GM18520 (cell line): ENCODE results near the gene ZNF138.
"Not testable (repeated sequence)": the region's sequence is repeated elsewhere in the genome, so short reads cannot be mapped to it uniquely, and the experiment has no call there.

Experiments used
- ATAC-seq: cut with Tn5 transposase; IDR thresholded peaks from one replicate; pipeline ENCODE4 v1.9.1; 2021; ENCODE audit not compliant: unreplicated experiment

Gene ZNF138

GRCh38 chr7:64794171-64794844 is at the start of gene ZNF138:
Gene ZNF138 (plus strand): TSS chr7:64794428. CDS start chr7:64794569, 141 bp downstream.
- peak; percentile 100 for ATAC-seq

- ATAC-seq: no peak
These were observed 49.5 kb upstream of the ZNF138 start for GRCh38 chr7:64744680-64745079.

- ATAC-seq: no peak
These were observed 46.4 kb upstream of the ZNF138 start for GRCh38 chr7:64747802-64748201.

DNA sequence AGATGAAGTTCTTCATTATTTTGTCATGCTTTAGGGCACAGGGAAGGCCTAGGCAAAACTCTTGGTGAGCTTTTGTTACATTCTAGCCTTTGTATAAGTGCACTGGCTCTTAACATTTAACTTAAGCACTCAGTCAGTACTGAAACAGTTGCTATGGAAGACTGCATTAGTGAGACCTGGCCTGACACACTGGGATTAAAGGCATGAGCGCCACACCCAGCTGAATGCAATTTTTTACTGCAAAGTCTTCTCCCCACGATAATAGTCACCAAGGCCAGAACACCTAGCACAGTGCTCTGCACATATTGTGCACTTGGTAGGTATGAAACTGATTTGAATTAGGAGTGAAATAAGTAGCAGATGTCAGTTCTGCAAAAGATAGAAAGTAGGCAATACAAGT is 41.2 kb upstream of the ZNF138 start:
- ATAC-seq: no peak

DNA sequence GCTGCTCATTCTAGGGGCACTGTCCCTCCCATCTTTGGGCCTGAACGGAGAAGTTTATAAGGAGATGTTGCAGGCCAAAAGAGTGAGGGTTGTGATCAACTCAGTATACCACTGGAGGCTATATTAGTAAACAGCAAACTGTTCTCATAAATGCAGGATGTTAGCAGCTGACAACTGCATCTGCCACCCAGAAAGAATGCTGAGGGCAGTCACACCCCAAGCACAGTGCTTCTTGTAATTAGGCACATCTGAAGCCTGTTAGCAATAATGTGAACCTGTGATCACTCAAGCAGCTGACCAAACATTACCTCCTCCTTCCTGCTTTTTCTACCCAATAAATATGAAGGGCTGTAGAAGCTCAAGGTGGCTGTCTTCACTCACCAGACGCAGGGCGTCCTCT is 38.4 kb upstream of the ZNF138 start:
- ATAC-seq: no peak

DNA sequence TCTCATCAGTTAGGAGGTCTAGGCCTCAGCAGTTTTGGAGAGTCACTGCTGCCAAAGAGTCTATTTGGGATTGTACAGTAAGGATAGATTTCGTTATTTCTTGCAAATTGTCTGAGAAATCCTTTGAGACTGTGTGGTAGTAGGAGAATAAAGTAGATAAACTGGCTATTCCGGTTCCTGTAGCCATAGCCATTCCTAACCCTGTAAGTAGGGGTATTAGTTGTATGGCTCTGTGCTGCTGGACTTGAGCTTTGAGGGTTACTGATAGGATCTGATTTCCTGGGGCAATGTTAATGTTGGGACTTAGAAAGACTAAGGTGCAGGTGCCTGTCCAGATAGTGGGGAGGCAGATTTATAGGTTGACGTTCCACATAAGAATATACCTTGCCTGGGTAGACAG is 36.1 kb upstream of the ZNF138 start:
- ATAC-seq: no peak

GRCh38 chr7:64768824-64769223 is 25.4 kb upstream of the ZNF138 start:
- ATAC-seq: no peak

- no peak for ATAC-seq
These were observed 19.9 kb upstream of the ZNF138 start for GRCh38 chr7:64774204-64774842.

DNA sequence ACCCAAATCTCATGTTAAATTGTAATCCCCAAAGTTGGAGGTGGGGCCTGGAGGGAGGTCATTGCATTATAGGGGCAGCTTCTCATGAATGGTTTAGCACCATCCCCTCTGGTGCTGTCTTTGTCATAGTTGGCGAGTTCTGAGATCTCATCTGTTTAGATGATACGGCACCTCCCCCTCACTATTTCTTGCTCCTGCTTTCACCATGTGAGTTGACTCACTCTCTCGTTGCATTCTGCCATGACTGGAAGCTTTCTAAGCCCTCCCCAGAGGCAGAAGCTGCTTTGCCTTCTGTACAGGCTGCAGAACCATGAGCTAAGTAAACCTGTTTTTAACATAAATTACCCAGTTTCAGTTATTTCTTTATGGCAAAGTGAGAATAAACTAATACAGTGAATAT is 18.9 kb upstream of the ZNF138 start:
- no peak for ATAC-seq

DNA sequence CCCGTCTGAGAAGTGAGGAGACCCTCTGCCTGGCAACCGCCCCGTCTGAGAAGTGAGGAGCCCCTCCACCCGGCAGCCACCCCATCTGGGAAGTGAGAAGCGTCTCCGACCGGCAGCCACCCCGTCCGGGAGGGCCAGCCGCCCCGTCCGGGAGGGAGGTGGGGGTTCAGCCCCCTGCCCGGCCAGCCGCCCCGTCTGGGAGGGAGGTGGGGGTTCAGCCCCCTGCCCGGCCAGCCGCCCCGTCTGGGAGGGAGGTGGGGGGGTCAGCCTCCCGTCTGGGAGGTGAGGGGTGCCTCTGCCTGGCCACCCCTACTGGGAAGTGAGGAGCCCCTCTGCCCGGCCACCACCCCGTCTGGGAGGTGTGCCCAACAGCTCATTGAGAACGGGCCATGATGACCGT is 9.4 kb upstream of the ZNF138 start:
- ATAC-seq: not testable (repeated sequence)

DNA sequence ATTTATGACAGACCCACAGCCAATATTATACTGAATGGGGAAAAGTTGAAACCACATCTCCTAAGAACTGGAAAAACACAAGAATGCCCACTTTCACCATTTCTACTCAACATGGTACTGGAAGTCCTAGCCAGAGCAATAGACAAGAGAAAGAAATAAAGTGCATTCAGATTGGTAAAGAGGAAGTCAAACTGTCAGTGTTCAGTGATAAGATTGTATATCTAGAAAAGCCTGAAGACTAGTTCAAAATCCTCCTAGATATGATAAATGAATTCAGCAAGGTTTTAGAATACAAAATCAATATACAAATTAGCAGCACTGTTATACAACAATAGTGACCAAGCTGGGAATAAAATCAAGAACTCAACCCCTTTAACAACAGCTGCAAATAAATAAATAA is 6.9 kb upstream of the ZNF138 start:
- ATAC-seq: no peak

DNA sequence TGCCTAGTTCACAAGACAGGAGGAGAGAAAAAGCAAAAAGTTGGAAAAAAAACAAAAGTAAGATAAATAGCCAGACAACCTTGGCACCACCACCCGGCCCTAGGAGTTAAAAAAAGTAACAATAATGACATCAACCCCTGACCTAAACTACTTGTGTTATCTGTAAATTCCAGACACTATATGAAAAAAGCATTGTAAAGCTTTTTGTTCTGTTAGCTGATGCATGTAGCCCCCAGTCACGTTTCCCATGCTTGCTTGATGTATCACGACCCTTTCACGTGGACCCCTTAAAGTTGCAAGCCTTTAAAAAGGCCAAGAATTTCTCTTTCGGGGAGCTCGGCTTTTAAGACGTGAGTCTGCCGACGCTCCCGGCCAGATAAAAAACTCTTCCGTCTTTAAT is 5.0 kb upstream of the ZNF138 start:
- not testable (repeated sequence) for ATAC-seq

- no peak for ATAC-seq
These were observed 997 bp upstream of the ZNF138 start for GRCh38 chr7:64793106-64793755.

- no peak for ATAC-seq
These were observed 948 bp downstream of the ZNF138 start for GRCh38 chr7:64795176-64795575.

GRCh38 chr7:64799169-64799568 is 4.9 kb downstream of the ZNF138 start:
- ATAC-seq: not testable (repeated sequence)

DNA sequence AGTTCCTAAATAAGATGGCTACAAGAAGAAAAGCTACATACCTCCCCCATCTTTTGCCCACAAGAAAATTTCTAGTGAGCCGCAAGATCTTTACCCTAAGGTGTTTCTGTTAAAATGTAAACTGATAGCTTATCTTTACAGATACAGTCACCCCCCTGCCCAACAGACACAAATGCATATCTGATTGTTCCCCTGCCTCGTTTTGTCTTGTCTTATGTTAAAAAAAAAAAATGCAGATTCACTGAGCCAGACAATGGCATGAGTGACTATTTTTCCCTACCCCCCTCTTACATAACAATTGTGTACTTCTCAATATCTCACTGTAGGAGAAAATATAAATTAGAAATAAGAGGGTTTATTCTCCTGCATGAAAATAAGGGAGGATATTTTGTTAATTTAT is 8.5 kb downstream of the ZNF138 start:
- ATAC-seq: no peak

DNA sequence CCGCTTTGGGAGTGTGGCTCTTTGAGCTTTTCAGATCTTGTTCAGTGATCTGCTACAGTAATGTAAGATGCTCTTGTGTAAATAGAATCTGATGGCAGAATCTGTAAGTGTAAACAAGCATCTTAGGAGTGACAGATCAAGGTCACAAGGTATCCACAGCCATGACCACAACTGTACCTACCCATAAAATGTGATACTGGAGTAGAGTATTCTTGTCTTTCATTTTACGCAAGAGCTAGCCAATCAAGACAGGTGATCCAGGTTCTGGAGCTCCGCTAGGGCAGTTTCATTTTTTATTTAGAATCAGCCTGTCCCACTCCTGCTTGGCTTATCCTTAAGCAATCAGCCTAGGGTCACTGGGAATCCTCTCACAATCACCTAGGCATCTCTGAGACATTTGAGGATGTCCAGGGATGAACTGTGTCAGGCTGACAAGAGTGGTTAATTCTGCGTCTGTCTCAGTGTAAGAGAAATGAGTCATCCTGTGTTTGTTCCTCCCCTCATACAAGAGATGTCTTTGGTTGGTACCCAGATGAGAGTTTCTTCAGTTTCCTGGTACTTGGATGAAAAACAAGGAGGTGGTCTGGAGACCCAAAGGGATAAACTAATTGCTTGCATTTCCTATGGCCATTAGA is 13.6 kb downstream of the ZNF138 start:
- ATAC-seq: no peak

DNA sequence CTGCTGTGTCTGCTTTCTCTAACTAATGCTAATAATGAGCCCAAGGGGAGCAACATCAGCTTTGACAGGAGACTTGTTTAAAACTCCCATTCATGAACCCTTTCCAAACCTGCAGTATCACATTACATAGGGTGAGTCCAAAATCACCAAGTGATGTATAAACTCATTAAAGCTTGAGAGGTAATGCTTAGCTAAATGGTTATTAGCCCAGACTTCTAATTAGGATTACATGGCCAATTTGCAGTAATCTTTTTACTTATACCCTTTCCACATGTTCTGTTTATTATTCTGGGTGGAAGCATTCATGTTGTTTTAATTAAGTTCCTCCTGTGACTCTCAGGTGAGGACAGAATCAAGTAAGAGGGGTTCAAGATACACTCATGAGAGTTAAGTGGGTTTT is 17.5 kb downstream of the ZNF138 start:
- ATAC-seq: no peak

DNA sequence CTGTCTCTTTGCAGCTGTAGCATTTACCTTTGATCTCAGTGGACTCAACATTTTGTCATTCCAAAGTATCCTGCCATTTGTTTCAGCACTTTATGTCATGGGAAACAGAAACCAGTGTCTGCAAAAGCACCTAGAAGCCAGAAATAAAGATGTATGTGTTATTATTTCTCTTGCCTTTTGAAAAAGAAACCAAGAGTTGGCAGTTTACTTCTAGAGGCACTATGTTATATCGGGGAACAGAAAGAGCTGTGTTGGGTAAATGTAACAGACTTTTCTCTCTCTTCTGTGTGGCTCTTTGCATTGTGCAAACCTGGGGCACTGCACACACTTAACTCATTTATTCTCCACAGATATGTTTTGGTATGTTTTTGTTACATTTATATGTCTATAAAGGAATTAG is 36.7 kb downstream of the ZNF138 start:
- no peak for ATAC-seq

- no peak for ATAC-seq
These were observed 37.9 kb downstream of the ZNF138 start for GRCh38 chr7:64832136-64832535.

- no peak for ATAC-seq
These were observed 40.8 kb downstream of the ZNF138 start for GRCh38 chr7:64834989-64835388.

- not testable (repeated sequence) for ATAC-seq
These were observed 41.6 kb downstream of the ZNF138 start for GRCh38 chr7:64835856-64836255.
